Activated T-cell treated with anti-CD3 and anti-CD28 coated beads, Interleukin-2, amount 50 U/mL, for 48 hours (primary cell): ENCODE results near the gene TRIP12.
"Not testable (repeated sequence)": the region's sequence is repeated elsewhere in the genome, so short reads cannot be mapped to it uniquely, and the experiment has no call there.

Source experiments
- DNase-seq, 2 experiments: peaks; one replicate each; pipeline ENCODE4 v3.0.0-alpha.2; 2020

Gene TRIP12

GRCh38 chr2:229821316-229821715 lies 100.5 kb downstream of the TRIP12 start:
- no peak for DNase-seq

- DNase-seq: no peak
These were observed 103.6 kb downstream of the TRIP12 start for GRCh38 chr2:229818230-229818629.

- no peak for DNase-seq
These were observed 106.0 kb downstream of the TRIP12 start for GRCh38 chr2:229815858-229816257.

- DNase-seq: no peak
These were observed 106.5 kb downstream of the TRIP12 start for GRCh38 chr2:229815342-229815741.

- DNase-seq: no peak
These were observed 111.0 kb downstream of the TRIP12 start for GRCh38 chr2:229810786-229811185.

- no peak for DNase-seq
These were observed 116.2 kb downstream of the TRIP12 start for GRCh38 chr2:229805559-229805958.

- no peak for DNase-seq
These were observed 119.0 kb downstream of the TRIP12 start for GRCh38 chr2:229802785-229803184.

- peak; percentile 66 to 78 for DNase-seq
These were observed 120.6 kb downstream of the TRIP12 start for GRCh38 chr2:229800997-229801754.

GRCh38 chr2:229798446-229799155 lies 123.2 kb downstream of the TRIP12 start:
- DNase-seq: no peak

- DNase-seq: no peak
These were observed 126.8 kb downstream of the TRIP12 start for GRCh38 chr2:229795058-229795457.

- DNase-seq: no peak
These were observed 127.2 kb downstream of the TRIP12 start for GRCh38 chr2:229794636-229795035.

- DNase-seq: not testable (repeated sequence)
These were observed 135.5 kb downstream of the TRIP12 start for GRCh38 chr2:229786289-229786688.

- no peak for DNase-seq
These were observed 137.0 kb downstream of the TRIP12 start for GRCh38 chr2:229784791-229785190.

- no peak for DNase-seq
These were observed 138.6 kb downstream of the TRIP12 start for GRCh38 chr2:229783108-229783721.

GRCh38 chr2:229780856-229781773 lies 140.7 kb downstream of the TRIP12 start:
- no peak for DNase-seq

GRCh38 chr2:229779650-229780049 lies 142.2 kb downstream of the TRIP12 start:
- no peak for DNase-seq

- DNase-seq: no peak
These were observed 144.1 kb downstream of the TRIP12 start for GRCh38 chr2:229777716-229778115.

- no peak for DNase-seq
These were observed 146.0 kb downstream of the TRIP12 start for GRCh38 chr2:229775614-229776313.

- no peak for DNase-seq
These were observed 147.6 kb downstream of the TRIP12 start for GRCh38 chr2:229774237-229774636.

GRCh38 chr2:229768235-229768634 lies 153.6 kb downstream of the TRIP12 start:
- no peak for DNase-seq

- no peak for DNase-seq
These were observed 156.1 kb downstream of the TRIP12 start for GRCh38 chr2:229765721-229766120.

GRCh38 chr2:229761663-229762062 lies 160.1 kb downstream of the TRIP12 start:
- DNase-seq: no peak
